GM18858 (cell line): ENCODE data around the gene CFC1B.
"Not testable (repeated sequence)": the region's sequence is repeated elsewhere in the genome, so short reads cannot be mapped to it uniquely, and the experiment has no call there.

Source experiments
- ATAC-seq: cut with Tn5 transposase; IDR thresholded peaks from one replicate; pipeline ENCODE4 v1.9.1; 2021; ENCODE audit not compliant: unreplicated experiment

The CFC1B gene

GRCh38 chr2:130556441-130556840 lies 35.4 kb downstream of the CFC1B start:
- not testable (repeated sequence) for ATAC-seq

GRCh38 chr2:130566165-130566564 lies 45.1 kb downstream of the CFC1B start:
- not testable (repeated sequence) for ATAC-seq

DNA sequence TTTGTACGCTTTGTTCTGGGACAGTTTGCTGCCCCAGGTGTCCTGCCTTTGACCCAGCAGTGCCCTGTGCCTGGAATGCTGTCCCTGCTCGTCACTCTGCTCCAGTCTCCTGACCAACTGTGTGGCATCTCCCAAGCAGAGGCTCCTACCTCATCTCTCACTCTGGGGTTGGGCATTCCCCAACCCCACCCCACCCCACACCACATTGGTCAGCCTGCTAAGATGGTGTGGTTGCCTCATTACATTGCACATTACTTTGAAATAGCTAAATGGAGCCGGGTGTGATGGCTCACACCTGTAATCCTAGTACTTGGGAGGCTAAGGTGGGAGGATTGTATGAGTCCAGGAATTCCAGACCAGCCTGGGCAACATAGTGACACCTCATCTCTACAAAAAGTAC lies 50.9 kb downstream of the CFC1B start:
- not testable (repeated sequence) for ATAC-seq

GRCh38 chr2:130574230-130574629 lies 53.2 kb downstream of the CFC1B start:
- not testable (repeated sequence) for ATAC-seq

- ATAC-seq, result not testable (repeated sequence)
These were observed 55.3 kb downstream of the CFC1B start for GRCh38 chr2:130576209-130576784.

DNA sequence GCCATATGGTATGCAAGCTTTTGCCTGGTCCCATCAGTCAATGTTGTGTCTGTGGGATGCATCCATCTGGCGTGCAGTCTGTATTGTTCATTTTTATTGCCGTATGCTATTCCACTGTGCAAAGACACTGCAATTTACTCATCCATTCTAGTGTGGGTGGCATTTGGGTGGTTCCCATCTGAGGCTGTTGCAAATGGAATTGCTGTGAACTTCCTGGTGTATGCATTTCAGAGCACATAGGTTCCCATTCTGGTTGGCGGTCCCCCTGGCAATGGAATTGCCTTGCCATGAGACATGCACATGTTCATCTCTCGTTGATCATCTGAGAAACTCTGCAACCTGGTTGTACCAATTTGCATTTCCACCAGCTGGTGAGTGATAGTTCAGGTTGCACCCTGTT lies 56.5 kb downstream of the CFC1B start:
- not testable (repeated sequence) for ATAC-seq
